GM12878 (cell line): Measurements from ENCODE around the gene ANK2. TPM values are rescaled to one million over a fixed set of nuclear protein-coding genes. Genes with fewer than 3 reads are reported as not detected.

ENCODE experiments used
- ATAC-seq: fragments of 200-7000 bp; cut with Tn5 transposase; 3 replicates; pipeline ENCODE4 v1.9.1; 2020; ENCODE audit warnings: mild to moderate bottlenecking, moderate library complexity
- BruUV-seq: library from RNA; stranded (reverse); fragments of 400-500 nt; replicated peaks from 2 replicates; lab custom pipeline; 2021; lab: Mats Ljungman, UMichigan
- CTCF ChIA-PET: fragments of 300-600 bp; sonication (Branson Sonifier 250); formaldehyde crosslinking; extraction: SDS; loops from one replicate; lab custom pipeline; 2021; ENCODE audit warnings: inconsistent platforms; lab: Yijun Ruan, JAX
- POLR2A ChIA-PET: fragments of 350-600 bp; formaldehyde crosslinking; extraction: SDS; loops from one replicate; lab custom pipeline; 2021; ENCODE audit warnings: inconsistent platforms; lab: Charles Lee
- RAD21 ChIA-PET: fragments of 300-600 bp; sonication (Branson Sonifier 250); formaldehyde crosslinking; loops from one replicate; lab custom pipeline; 2023; ENCODE audit warnings: antibody characterized with exemption; ENCODE audit not compliant: unreplicated experiment; lab: Charles Lee
- SMC1A ChIA-PET: fragments of 300-600 bp; sonication (Branson Sonifier 250); formaldehyde crosslinking; loops from one replicate; lab custom pipeline; 2023; ENCODE audit not compliant: unreplicated experiment, uncharacterized antibody; lab: Charles Lee
- DNase-seq: peaks from one replicate; pipeline ENCODE4 v3.0.0-alpha.2; 2011; ENCODE audit warnings: low read depth, low spot score
- FAIRE-seq: peaks from 3 replicates; lab custom pipeline; 2011; peaks lifted over from hg19 to GRCh38; lab: Jason Lieb, UNC
- H2AFZ ChIP-seq: 2 replicates; pipeline ENCODE4 v1.6.0; 2011; ENCODE audit warnings: low read depth, low read length, control low read depth; ENCODE audit not compliant: control insufficient read depth
- H3K27ac ChIP-seq: 2 replicates; pipeline ENCODE4 v1.5.1; 2011; ENCODE audit warnings: control low read depth; ENCODE audit not compliant: control insufficient read depth, insufficient read depth
- H3K27me3 ChIP-seq, 2 experiments: replicated peaks in 1 of 2; 2 replicates each; pipeline versions ENCODE4 v1.6.0 to v1.6.1; 2011; ENCODE audit warnings: low read length in 1 of 2; ENCODE audit not compliant: control insufficient read depth in 2 of 2, insufficient read depth in 2 of 2
- H3K36me3 ChIP-seq, 2 experiments: 2 replicates each; pipeline ENCODE4 v1.5.1; 2011; ENCODE audit warnings: low read length in 1 of 2; ENCODE audit not compliant: control insufficient read depth in 2 of 2, insufficient read depth in 2 of 2
- H3K4me1 ChIP-seq: 2 replicates; pipeline ENCODE4 v1.6.1; 2011; ENCODE audit warnings: mild to moderate bottlenecking, low read length, moderate library complexity, mixed read lengths; ENCODE audit not compliant: control insufficient read depth, insufficient read depth
- H3K4me2 ChIP-seq: 2 replicates; pipeline ENCODE4 v1.6.0; 2011; ENCODE audit warnings: control low read depth; ENCODE audit not compliant: control insufficient read depth, insufficient read depth
- H3K4me3 ChIP-seq: fragments of 200-600 bp; sonication (generic); 2 replicates; pipeline ENCODE4 v1.5.1; 2016
- H3K79me2 ChIP-seq: 2 replicates; pipeline ENCODE4 v1.6.0; 2011; ENCODE audit warnings: low read length; ENCODE audit not compliant: control insufficient read depth, insufficient read depth
- H3K9ac ChIP-seq: 2 replicates; pipeline ENCODE4 v1.8.0; 2011; ENCODE audit warnings: low read length, control low read depth, mixed read lengths; ENCODE audit not compliant: control insufficient read depth, insufficient read depth
- H3K9me3 ChIP-seq: replicated peaks from 3 replicates; pipeline ENCODE4 v1.5.1; 2011; ENCODE audit warnings: mild to moderate bottlenecking, low read length; ENCODE audit not compliant: control insufficient read depth, insufficient read depth
- H4K20me1 ChIP-seq: 2 replicates; pipeline ENCODE4 v1.6.0; 2011; ENCODE audit not compliant: control insufficient read depth, insufficient read depth
- CEBPB ChIP-seq, 2 experiments: fragments of 150-350 bp in 1 of 2; IDR thresholded peaks; 2 replicates each; pipeline ENCODE4 v1.6.1; 2012 to 2014; ENCODE audit warnings: low read depth in 2 of 2, low read length in 2 of 2, borderline replicate concordance in 1 of 2, inconsistent platforms in 1 of 2
- HDGF ChIP-seq: fragments of 450-650 bp; IDR thresholded peaks from 2 replicates; pipeline ENCODE4 v1.6.1; 2016; ENCODE audit warnings: antibody characterized with exemption
- JUND ChIP-seq: IDR thresholded peaks from 2 replicates; pipeline ENCODE4 v1.6.1; 2012; ENCODE audit warnings: low read depth, mild to moderate bottlenecking, low read length, improper control_type of control experiment, moderate library complexity
- MEF2B ChIP-seq: fragments of 450-650 bp; IDR thresholded peaks from 2 replicates; pipeline ENCODE4 v1.6.1; 2018; ENCODE audit warnings: mild to moderate bottlenecking, moderate library complexity; ENCODE audit not compliant: partially characterized antibody, poor library complexity, severe bottlenecking
- MTA2 ChIP-seq: fragments of 450-650 bp; IDR thresholded peaks from 2 replicates; pipeline ENCODE4 v1.6.1; 2016; ENCODE audit warnings: low read depth, mild to moderate bottlenecking, moderate library complexity
- NFYB ChIP-seq: IDR thresholded peaks from 2 replicates; pipeline ENCODE4 v1.6.1; 2011; ENCODE audit warnings: low read depth, mild to moderate bottlenecking, low read length, improper control_type of control experiment, moderate library complexity; ENCODE audit not compliant: insufficient read depth
- PAX5 ChIP-seq: IDR thresholded peaks from 2 replicates; pipeline ENCODE4 v1.6.1; 2011; ENCODE audit warnings: low read depth, low read length, borderline replicate concordance
- POU2F2 ChIP-seq: IDR thresholded peaks from 3 replicates; pipeline ENCODE4 v1.6.1; 2011; ENCODE audit warnings: low read depth, mild to moderate bottlenecking, low read length, borderline replicate concordance
- SPI1 ChIP-seq: IDR thresholded peaks from 2 replicates; pipeline ENCODE4 v1.6.1; 2011; ENCODE audit warnings: low read depth, mild to moderate bottlenecking, low read length, moderate library complexity, borderline replicate concordance; ENCODE audit not compliant: insufficient read depth
- SRF ChIP-seq, 2 experiments: IDR thresholded peaks; 2 replicates each; pipeline ENCODE4 v1.6.1; 2011; ENCODE audit warnings: low read depth in 2 of 2, low read length in 2 of 2, mild to moderate bottlenecking in 1 of 2, moderate library complexity in 1 of 2
- SUPT20H ChIP-seq: IDR thresholded peaks from 2 replicates; pipeline ENCODE4 v1.6.1; 2011; ENCODE audit warnings: low read depth, mild to moderate bottlenecking, low read length, moderate library complexity, borderline replicate concordance; ENCODE audit not compliant: control insufficient read depth
- TCF7 ChIP-seq: IDR thresholded peaks from 2 replicates; pipeline ENCODE4 v1.6.1; 2014; ENCODE audit warnings: antibody characterized with exemption, borderline replicate concordance
- ZNF217 ChIP-seq: fragments of 450-650 bp; IDR thresholded peaks from 2 replicates; pipeline ENCODE4 v1.6.1; 2017; ENCODE audit warnings: antibody characterized with exemption, mild to moderate bottlenecking
- WGBS: methylation state at CpG from one replicate; pipeline ENCODE4 v1.1.6; 2016; ENCODE audit warnings: low lambda C conversion rate; ENCODE audit not compliant: insufficient replicate concordance, insufficient coverage; ENCODE audit errors: missing lambda C conversion rate; 5-methylcytosine and 5-hydroxymethylcytosine counted together
- in situ Hi-C: fragments of 300-500 bp; cut with MboI; formaldehyde crosslinking; loops from 9 replicates; pipeline ENCODE4 v1.14.3; 2018; ENCODE audit warnings: mixed read lengths
- intact Hi-C: fragments of 100-400 bp; cut with micrococcal nuclease; formaldehyde crosslinking; loops from one replicate; pipeline ENCODE4 v1.14.2; 2022; ENCODE audit not compliant: unreplicated experiment
- polyA plus RNA-seq, 11 experiments: library from polyadenylated mRNA; depleted of rRNA in 4 of 11; unstranded in 6 of 11; stranded (reverse) in 5 of 11; fragments of >200 nt; fragmentation: Nextera tagmentation in 4 of 11; fragmentation: Illumina TruSeq in 1 of 11; extraction: Ambion mirVana in 4 of 11; extraction: Trizol in 1 of 11; gene quantifications; 1 replicate in 1 of 11; 2 replicates in 10 of 11; pipeline versions ENCODE4 v1.2.1 to v1.2.3, GENCODE V29; 2011 to 2016; ENCODE audit warnings: inconsistent platforms in 2 of 11, missing spikeins in 2 of 11, low read depth in 1 of 11
- total RNA-seq, 4 experiments: library from RNA; depleted of rRNA in 3 of 4; stranded (reverse); fragments of >200 nt in 3 of 4; fragmentation: Illumina TruSeq in 1 of 4; extraction: Trizol in 1 of 4; gene quantifications; 2 replicates each; pipeline versions ENCODE4 v1.2.1 to v1.2.3, GENCODE V29; 2013 to 2021
- TF ChIP-seq, protein P1 (sequence below): IDR thresholded peaks from 2 replicates; pipeline ENCODE4 v1.6.1; 2012; ENCODE audit warnings: improper control_type of control experiment, low read depth, low read length; ENCODE audit not compliant: insufficient replicate concordance
- TF ChIP-seq, protein P2 (sequence below): fragments of 450-650 bp; IDR thresholded peaks from 2 replicates; pipeline ENCODE4 v1.6.1; 2017; ENCODE audit warnings: mild to moderate bottlenecking, low read depth, inconsistent platforms; ENCODE audit not compliant: poor library complexity, severe bottlenecking

Gene ANK2
- total and polyA plus RNA-seq, 10 of the 15 experiments (the other 5 are each of a cell fraction or from before 2014, with no cell fraction given), result 1.6 to 13.0 (median 4.1) TPM

DNA sequence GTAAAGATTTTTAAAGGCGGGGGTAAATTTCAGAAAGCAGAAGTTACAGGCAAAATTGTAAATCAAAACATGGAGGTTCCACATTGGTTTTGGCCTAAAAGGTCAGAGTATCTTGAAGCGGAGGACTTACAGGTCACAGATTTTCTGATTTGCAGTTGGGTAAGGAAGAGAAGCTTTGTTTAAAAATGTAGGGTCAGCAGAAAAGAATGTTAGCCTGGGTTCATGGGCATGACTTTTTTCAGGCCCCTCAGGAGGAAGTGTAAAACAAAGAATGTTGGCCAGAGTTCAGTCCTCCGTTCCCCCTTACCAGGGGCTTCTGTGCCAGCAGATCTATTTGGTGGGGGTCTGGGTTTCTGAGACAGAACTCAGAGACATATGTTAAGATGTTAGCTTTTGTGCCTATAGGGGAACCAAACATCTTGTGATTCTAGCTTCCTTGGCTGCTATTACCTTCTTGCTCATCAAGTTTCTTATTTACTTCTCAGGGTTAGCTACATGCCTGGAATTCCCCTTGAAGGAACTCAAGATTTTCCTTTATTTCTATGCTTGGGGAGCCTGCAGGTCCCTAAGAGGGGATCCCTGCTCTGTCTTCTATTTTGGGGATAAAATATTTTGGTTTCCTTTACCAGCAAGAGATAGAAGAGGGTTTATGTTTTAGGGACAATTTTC is 160.3 kb downstream of the ANK2 start:
- H2AFZ ChIP-seq, result no peak overlapping the region
- WGBS, result 34% methylated on average over 3 of the region's 3 CpGs
- no peak overlapping the region for H3K9ac ChIP-seq
- no peak overlapping the region for H3K4me2 ChIP-seq
- in situ Hi-C loops (no loop called here), intact Hi-C loops (no loop called here)
- no peaks in the 10 kb centered on the region for H3K9me3 ChIP-seq
- no peak overlapping the region for H3K27ac ChIP-seq
- BruUV-seq, result no TSS peak
- no peaks in the 10 kb centered on the region for H3K79me2 ChIP-seq
- ATAC-seq, result no peak; the same call in 2 of the 3 replicates
- TF ChIP-seq CEBPB (IDR thresholded peaks at IDR 0.05; ENCODE audit: borderline replicate concordance in 1 of 2, low read depth in 2 of 2, low read length in 2 of 2) (no peak), JUND (no peak), MTA2 (no peak), SPI1 (no peak), SRF (IDR thresholded peaks at IDR 0.05; ENCODE audit: low read depth in 2 of 2, low read length in 2 of 2) (no peak), SUPT20H (no peak), POU2F2 (no peak), NFYB (no peak), PAX5 (no peak), HDGF (no peak), TCF7 (no peak), ZNF217 (no peak), MEF2B (no peak)
- TF ChIP-seq, protein P1, sequence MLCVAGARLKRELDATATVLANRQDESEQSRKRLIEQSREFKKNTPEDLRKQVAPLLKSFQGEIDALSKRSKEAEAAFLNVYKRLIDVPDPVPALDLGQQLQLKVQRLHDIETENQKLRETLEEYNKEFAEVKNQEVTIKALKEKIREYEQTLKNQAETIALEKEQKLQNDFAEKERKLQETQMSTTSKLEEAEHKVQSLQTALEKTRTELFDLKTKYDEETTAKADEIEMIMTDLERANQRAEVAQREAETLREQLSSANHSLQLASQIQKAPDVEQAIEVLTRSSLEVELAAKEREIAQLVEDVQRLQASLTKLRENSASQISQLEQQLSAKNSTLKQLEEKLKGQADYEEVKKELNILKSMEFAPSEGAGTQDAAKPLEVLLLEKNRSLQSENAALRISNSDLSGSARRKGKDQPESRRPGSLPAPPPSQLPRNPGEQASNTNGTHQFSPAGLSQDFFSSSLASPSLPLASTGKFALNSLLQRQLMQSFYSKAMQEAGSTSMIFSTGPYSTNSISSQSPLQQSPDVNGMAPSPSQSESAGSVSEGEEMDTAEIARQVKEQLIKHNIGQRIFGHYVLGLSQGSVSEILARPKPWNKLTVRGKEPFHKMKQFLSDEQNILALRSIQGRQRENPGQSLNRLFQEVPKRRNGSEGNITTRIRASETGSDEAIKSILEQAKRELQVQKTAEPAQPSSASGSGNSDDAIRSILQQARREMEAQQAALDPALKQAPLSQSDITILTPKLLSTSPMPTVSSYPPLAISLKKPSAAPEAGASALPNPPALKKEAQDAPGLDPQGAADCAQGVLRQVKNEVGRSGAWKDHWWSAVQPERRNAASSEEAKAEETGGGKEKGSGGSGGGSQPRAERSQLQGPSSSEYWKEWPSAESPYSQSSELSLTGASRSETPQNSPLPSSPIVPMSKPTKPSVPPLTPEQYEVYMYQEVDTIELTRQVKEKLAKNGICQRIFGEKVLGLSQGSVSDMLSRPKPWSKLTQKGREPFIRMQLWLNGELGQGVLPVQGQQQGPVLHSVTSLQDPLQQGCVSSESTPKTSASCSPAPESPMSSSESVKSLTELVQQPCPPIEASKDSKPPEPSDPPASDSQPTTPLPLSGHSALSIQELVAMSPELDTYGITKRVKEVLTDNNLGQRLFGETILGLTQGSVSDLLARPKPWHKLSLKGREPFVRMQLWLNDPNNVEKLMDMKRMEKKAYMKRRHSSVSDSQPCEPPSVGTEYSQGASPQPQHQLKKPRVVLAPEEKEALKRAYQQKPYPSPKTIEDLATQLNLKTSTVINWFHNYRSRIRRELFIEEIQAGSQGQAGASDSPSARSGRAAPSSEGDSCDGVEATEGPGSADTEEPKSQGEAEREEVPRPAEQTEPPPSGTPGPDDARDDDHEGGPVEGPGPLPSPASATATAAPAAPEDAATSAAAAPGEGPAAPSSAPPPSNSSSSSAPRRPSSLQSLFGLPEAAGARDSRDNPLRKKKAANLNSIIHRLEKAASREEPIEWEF, result no peak
- TF ChIP-seq, protein P2, sequence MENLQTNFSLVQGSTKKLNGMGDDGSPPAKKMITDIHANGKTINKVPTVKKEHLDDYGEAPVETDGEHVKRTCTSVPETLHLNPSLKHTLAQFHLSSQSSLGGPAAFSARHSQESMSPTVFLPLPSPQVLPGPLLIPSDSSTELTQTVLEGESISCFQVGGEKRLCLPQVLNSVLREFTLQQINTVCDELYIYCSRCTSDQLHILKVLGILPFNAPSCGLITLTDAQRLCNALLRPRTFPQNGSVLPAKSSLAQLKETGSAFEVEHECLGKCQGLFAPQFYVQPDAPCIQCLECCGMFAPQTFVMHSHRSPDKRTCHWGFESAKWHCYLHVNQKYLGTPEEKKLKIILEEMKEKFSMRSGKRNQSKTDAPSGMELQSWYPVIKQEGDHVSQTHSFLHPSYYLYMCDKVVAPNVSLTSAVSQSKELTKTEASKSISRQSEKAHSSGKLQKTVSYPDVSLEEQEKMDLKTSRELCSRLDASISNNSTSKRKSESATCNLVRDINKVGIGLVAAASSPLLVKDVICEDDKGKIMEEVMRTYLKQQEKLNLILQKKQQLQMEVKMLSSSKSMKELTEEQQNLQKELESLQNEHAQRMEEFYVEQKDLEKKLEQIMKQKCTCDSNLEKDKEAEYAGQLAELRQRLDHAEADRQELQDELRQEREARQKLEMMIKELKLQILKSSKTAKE, result no peak
- H3K4me1 ChIP-seq, result no peaks in the 10 kb centered on the region
- SMC1A ChIA-PET, result interaction anchor here (0.7 kb wide), 1 partner anchor 11 kb away, joined by 3 read pairs; no protein-coding TSS in a partner anchor
- CTCF ChIA-PET, result no interaction called here
- RAD21 ChIA-PET, result no interaction called here
- H3K27me3 ChIP-seq, result no peaks in the 10 kb centered on the region
- H3K36me3 ChIP-seq, result no peaks in the 10 kb centered on the region
- no peak for DNase-seq
- POLR2A ChIA-PET, result no interaction called here
- H3K4me3 ChIP-seq, result no peak overlapping the region
- FAIRE-seq, result no peak
- H4K20me1 ChIP-seq, result no peaks in the 10 kb centered on the region
